NCI-H146 treated with DMSO at 0.1 percent for 48 hours (cell line): ENCODE measurements around the gene ZNF804B.

ENCODE experiments used
- DNase-seq: peaks from one replicate; lab custom pipeline; 2025; ENCODE audit not compliant: unreplicated experiment; lab: John Stamatoyannopoulos, UW

ZNF804B gene

GRCh38 chr7:89247207-89247606, 487.7 kb downstream of the ZNF804B start:
- DNase-seq: no peak

GRCh38 chr7:89259085-89259484, 499.6 kb downstream of the ZNF804B start:
- DNase-seq: no peak

- DNase-seq: no peak
Observed at GRCh38 chr7:89264126-89264525, 504.6 kb downstream of the ZNF804B start.

- no peak for DNase-seq
Observed at GRCh38 chr7:89265631-89266030, 506.1 kb downstream of the ZNF804B start.

- DNase-seq: no peak
Observed at GRCh38 chr7:89283302-89283701, 523.8 kb downstream of the ZNF804B start.

GRCh38 chr7:89308535-89308934, 549.0 kb downstream of the ZNF804B start:
- DNase-seq: no peak

GRCh38 chr7:89311886-89312285, 552.4 kb downstream of the ZNF804B start:
- DNase-seq: no peak

GRCh38 chr7:89312551-89312950, 553.1 kb downstream of the ZNF804B start:
- DNase-seq: no peak

- no peak for DNase-seq
Observed at GRCh38 chr7:89316584-89317251, 557.2 kb downstream of the ZNF804B start.

GRCh38 chr7:89332026-89332425, 572.5 kb downstream of the ZNF804B start:
- DNase-seq: no peak

- DNase-seq: no peak
Observed at GRCh38 chr7:89334797-89335196, 575.3 kb downstream of the ZNF804B start.

- DNase-seq: no peak
Observed at GRCh38 chr7:89335490-89335889, 576.0 kb downstream of the ZNF804B start.

- DNase-seq: no peak
Observed at GRCh38 chr7:89336121-89336520, 576.6 kb downstream of the ZNF804B start.

GRCh38 chr7:89339748-89340147, 580.2 kb downstream of the ZNF804B start:
- no peak for DNase-seq

GRCh38 chr7:89357121-89357520, 597.6 kb downstream of the ZNF804B start:
- DNase-seq: no peak

GRCh38 chr7:89377219-89377618, 617.7 kb downstream of the ZNF804B start:
- no peak for DNase-seq

GRCh38 chr7:89385411-89385810, 625.9 kb downstream of the ZNF804B start:
- no peak for DNase-seq
